ENCODE measurements around the gene MAD1L1.
"Not testable (repeated sequence)": the region's sequence is repeated elsewhere in the genome, so short reads cannot be mapped to it uniquely, and the experiment has no call there.

MAD1L1 gene

GRCh38 chr7:2270495-2270894 lies 37.8 kb upstream of the MAD1L1 start:
- no peak overlapping the region for H3K27ac ChIP-seq (ENCODE audit: low read depth, low read length)

DNA sequence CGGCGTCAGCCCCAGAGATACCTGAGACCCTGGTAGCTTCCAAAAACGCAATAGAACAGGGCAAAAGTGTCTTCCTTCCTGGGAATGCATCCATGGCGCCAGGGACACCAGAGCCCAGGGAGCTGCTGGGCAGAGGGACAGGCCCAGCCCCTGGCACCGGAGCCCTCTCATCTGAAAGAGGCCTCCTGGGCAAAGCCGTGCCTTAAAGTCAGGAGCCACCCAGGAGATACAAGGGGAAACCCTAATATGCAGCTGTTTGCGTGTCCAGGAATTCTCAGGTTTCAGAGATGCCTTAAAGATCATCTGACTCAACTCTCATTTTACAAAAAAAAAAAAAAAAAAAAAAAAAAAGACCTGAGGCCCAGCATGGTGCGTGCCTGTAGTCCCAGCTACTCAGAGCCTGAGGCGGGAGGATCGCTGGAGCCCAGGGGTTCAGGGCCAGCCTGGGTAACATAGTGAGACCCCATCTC lies 37.3 kb upstream of the MAD1L1 start:
- no peak overlapping the region for H3K9ac ChIP-seq (ENCODE audit: low read length)
- no peaks in the 10 kb centered on the region for H3K27me3 ChIP-seq (ENCODE audit: low read length)
- no peak overlapping the region for H3K27ac ChIP-seq (ENCODE audit: low read depth, low read length)
- H3K79me2 ChIP-seq (ENCODE audit: insufficient read depth, low read length): no peaks in the 10 kb centered on the region
- H3K9me3 ChIP-seq (ENCODE audit: insufficient read depth, low read length): no peaks in the 10 kb centered on the region
- no peaks in the 10 kb centered on the region for H4K20me1 ChIP-seq (ENCODE audit: low read depth, low read length)
- H3K9me2 ChIP-seq (replicated peaks; ENCODE audit: insufficient read depth, low read length): no peaks in the 10 kb centered on the region
- H3K4me3 ChIP-seq (ENCODE audit: insufficient read depth, low read length, poor library complexity, severe bottlenecking): no peak overlapping the region
- no peaks in the 10 kb centered on the region for H3K36me3 ChIP-seq (ENCODE audit: low read length)
- H2AFZ ChIP-seq (ENCODE audit: low read depth, low read length, severe bottlenecking): no peak overlapping the region
- H3F3A ChIP-seq (ENCODE audit: insufficient read depth): no peaks in the 10 kb centered on the region; the same call in 1 of the 2 replicates
- TF ChIP-seq CTCF (IDR thresholded peaks at IDR 0.05; ENCODE audit: insufficient read depth, low read length, poor library complexity, severe bottlenecking) (no peak), EZH2phosphoT487 (conservative IDR thresholded peaks at IDR 0.05; ENCODE audit: low read length) (no peak)
- H3K4me2 ChIP-seq (ENCODE audit: low read depth, low read length, poor library complexity, severe bottlenecking): no peak overlapping the region

More at GRCh38 chr7:2270495-2270894, 37.8 kb upstream of the MAD1L1 start:
- Histone ChIP-seq H3K9me3 (ENCODE audit: insufficient read depth, low read length) (no peaks in the 10 kb centered on the region), H3F3A (ENCODE audit: insufficient read depth) (no peaks in the 10 kb centered on the region; the same call in 1 of the 2 replicates), H3K79me2 (ENCODE audit: insufficient read depth, low read length) (no peaks in the 10 kb centered on the region), H3K36me3 (ENCODE audit: low read length) (no peaks in the 10 kb centered on the region), H3K9me2 (replicated peaks; ENCODE audit: insufficient read depth, low read length) (no peaks in the 10 kb centered on the region), H3K9ac (ENCODE audit: low read length) (no peak overlapping the region), H3K4me2 (ENCODE audit: low read depth, low read length, poor library complexity, severe bottlenecking) (no peak overlapping the region), H3K27me3 (ENCODE audit: low read length) (no peaks in the 10 kb centered on the region), H2AFZ (ENCODE audit: low read depth, low read length, severe bottlenecking) (no peak overlapping the region), H4K20me1 (ENCODE audit: low read depth, low read length) (no peaks in the 10 kb centered on the region), H3K4me3 (ENCODE audit: insufficient read depth, low read length, poor library complexity, severe bottlenecking) (no peak overlapping the region)
- no peak for TF ChIP-seq EZH2phosphoT487 (conservative IDR thresholded peaks at IDR 0.05; ENCODE audit: low read length)

GRCh38 chr7:2269089-2269990 lies 36.6 kb upstream of the MAD1L1 start:
- not testable (repeated sequence) for H3K4me3 ChIP-seq (ENCODE audit: insufficient read depth, low read length, poor library complexity, severe bottlenecking); H4K20me1 ChIP-seq (ENCODE audit: low read depth, low read length); H3F3A ChIP-seq (ENCODE audit: insufficient read depth); H3K36me3 ChIP-seq (ENCODE audit: low read length); H3K9me3 ChIP-seq (ENCODE audit: insufficient read depth, low read length); H3K9ac ChIP-seq (ENCODE audit: low read length); H2AFZ ChIP-seq (ENCODE audit: low read depth, low read length, severe bottlenecking); H3K4me2 ChIP-seq (ENCODE audit: low read depth, low read length, poor library complexity, severe bottlenecking); H3K27ac ChIP-seq (ENCODE audit: low read depth, low read length); H3K79me2 ChIP-seq (ENCODE audit: insufficient read depth, low read length); H3K9me2 ChIP-seq (replicated peaks; ENCODE audit: insufficient read depth, low read length); H3K27me3 ChIP-seq (ENCODE audit: low read length)

- Histone ChIP-seq H3K9me3 (ENCODE audit: insufficient read depth, low read length) (no peaks in the 10 kb centered on the region), H4K20me1 (ENCODE audit: low read depth, low read length) (no peaks in the 10 kb centered on the region), H3K9me2 (replicated peaks; ENCODE audit: insufficient read depth, low read length) (no peaks in the 10 kb centered on the region), H3K79me2 (ENCODE audit: insufficient read depth, low read length) (no peaks in the 10 kb centered on the region), H3K27me3 (ENCODE audit: low read length) (no peaks in the 10 kb centered on the region), H3K4me2 (ENCODE audit: low read depth, low read length, poor library complexity, severe bottlenecking) (no peak overlapping the region), H3K27ac (ENCODE audit: low read depth, low read length) (no peak overlapping the region), H2AFZ (ENCODE audit: low read depth, low read length, severe bottlenecking) (no peak overlapping the region), H3K4me3 (ENCODE audit: insufficient read depth, low read length, poor library complexity, severe bottlenecking) (no peak overlapping the region), H3K9ac (ENCODE audit: low read length) (no peak overlapping the region), H3K36me3 (ENCODE audit: low read length) (no peaks in the 10 kb centered on the region), H3F3A (ENCODE audit: insufficient read depth) (peaks cover 6% of the 10 kb centered on the region; the same call in 1 of the 2 replicates)
- TF ChIP-seq EZH2phosphoT487 (conservative IDR thresholded peaks at IDR 0.05; ENCODE audit: low read length): no peak
- TF ChIP-seq CTCF (IDR thresholded peaks at IDR 0.05; ENCODE audit: insufficient read depth, low read length, poor library complexity, severe bottlenecking): no peak
These were observed 34.2 kb upstream of the MAD1L1 start for GRCh38 chr7:2266911-2267310.
